GM20000 (cell line): ENCODE data around the gene CDC23.

ENCODE experiments used
- DNase-seq: peaks from one replicate; pipeline ENCODE4 v3.0.0; 2012; ENCODE audit warnings: low spot score
- TF ChIP-seq, protein P1 (sequence below): IDR thresholded peaks from 2 replicates; pipeline ENCODE4 v1.5.1; 2012; ENCODE audit warnings: mild to moderate bottlenecking, control low read depth; ENCODE audit errors: extremely low read depth, missing control alignments

CDC23 gene

DNA sequence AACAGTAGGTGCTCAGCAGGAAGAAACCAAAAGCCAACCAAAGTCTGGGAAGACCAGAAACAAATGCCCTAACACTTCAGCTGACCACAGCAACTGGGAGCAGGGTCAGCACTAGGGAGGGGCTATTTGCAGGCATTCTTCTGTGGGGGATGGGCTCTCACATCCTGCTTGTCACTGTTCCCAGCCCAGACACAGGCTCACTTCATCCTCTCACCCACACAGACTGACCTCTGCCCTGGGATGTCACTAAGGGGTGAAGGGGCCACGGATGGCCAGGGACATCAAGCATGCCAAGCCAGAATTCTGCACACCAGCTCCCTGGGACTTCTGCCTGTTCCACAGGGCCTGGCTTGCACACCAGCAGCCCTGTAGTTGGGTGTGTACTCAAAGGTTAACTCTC, 32.6 kb upstream of the CDC23 start:
- no peak for DNase-seq
- TF ChIP-seq, protein P1, sequence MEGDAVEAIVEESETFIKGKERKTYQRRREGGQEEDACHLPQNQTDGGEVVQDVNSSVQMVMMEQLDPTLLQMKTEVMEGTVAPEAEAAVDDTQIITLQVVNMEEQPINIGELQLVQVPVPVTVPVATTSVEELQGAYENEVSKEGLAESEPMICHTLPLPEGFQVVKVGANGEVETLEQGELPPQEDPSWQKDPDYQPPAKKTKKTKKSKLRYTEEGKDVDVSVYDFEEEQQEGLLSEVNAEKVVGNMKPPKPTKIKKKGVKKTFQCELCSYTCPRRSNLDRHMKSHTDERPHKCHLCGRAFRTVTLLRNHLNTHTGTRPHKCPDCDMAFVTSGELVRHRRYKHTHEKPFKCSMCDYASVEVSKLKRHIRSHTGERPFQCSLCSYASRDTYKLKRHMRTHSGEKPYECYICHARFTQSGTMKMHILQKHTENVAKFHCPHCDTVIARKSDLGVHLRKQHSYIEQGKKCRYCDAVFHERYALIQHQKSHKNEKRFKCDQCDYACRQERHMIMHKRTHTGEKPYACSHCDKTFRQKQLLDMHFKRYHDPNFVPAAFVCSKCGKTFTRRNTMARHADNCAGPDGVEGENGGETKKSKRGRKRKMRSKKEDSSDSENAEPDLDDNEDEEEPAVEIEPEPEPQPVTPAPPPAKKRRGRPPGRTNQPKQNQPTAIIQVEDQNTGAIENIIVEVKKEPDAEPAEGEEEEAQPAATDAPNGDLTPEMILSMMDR, result no peak

DNA sequence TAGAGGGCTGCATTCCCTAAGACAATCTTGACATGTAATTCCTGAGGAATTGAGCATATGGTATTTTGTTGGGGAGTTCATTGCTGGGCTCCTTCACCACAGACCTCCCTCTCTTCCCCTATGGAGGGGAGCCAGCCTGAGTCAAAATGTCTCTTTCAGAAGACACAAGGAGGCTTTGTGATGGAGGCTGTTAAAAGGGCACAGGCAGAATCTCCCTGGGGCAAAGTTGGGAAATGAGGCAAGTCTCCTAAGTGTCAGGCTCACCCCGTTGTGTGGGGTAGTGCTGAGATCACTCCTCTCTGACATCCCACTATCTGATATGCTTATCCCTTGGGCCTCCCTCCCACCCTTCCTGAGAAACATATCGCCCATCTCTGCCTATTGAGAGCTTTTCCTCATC, 30.7 kb upstream of the CDC23 start:
- TF ChIP-seq, protein P1, result no peak
- DNase-seq, result no peak

DNA sequence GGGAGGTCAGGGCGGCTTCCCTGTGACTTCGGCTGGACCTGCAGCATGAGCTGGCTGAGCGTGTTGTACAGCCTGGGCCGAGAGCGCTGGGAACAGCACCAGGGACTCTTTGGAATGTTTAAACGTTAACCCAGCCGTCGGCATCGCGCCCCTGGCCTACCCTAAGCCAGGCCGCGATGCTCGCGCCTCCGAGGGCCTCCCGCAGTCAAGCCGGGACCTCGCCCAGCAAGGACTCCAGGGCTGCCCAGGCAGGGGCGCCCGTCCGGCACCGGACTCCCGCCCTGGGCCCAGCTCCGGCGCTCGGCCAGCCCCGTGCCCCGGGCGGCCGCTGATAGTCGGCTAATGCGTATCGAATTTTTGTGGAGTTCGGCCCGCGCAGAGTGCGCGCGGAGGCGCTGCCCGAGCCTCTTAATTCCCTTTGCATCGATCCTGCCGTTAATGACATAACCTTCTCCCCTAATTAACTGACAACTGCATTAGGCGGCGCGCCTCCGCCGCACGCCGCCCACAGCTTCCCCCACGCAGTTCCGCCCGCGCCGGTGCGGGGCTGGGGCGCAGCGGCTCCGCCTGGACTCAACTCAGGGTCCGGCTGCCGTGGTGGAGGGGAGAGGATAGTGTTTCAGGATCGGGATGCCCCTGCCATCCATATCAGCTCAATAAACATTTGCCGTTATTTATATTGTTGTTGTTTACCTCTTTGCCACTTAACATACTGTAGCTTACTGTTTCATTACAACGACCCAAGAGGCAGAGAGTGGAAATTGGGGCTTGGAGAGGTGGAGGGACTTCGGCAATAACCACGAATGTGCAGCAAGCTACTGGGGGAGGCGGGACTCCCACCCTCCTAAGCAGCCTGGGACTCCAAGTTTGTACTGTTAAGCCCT, 28.8 kb upstream of the CDC23 start:
- peak; percentile 53 for DNase-seq
- TF ChIP-seq, protein P1, result no peak

DNA sequence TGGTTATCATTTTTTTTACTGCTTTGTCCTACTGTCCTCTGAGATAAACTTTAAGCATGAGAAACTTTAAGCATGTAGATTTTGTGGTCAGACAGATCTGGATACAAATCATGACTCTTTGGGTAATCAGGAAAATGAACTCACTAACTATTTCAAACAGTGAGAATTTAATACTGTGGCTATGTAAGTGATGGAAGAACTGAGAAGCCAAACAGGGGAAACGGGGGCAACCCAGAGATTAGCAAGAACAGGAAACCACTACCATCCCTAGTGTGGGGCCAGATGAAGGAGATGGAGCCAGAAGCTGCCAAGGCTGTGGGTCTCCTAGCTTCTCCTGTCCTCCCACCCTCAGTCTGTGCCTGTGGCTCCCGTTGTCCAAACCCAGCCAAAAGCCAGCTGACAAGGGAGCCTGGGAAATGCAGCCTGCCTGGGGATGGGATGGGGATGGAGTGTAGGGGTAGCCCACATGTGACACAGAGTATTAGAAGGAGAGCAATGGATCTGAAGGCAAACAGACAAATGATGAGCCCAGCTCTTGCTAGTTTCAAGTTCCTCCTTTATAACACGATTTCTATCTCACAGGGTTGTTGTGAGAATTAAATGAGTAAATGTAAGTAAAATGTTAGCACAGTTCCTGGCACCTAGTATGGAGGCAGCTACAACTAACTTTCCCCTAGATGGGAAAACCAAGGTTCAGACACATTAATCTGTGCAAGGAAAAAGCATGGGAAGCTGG, 27.7 kb upstream of the CDC23 start:
- DNase-seq, result no peak
- TF ChIP-seq, protein P1, result no peak

DNA sequence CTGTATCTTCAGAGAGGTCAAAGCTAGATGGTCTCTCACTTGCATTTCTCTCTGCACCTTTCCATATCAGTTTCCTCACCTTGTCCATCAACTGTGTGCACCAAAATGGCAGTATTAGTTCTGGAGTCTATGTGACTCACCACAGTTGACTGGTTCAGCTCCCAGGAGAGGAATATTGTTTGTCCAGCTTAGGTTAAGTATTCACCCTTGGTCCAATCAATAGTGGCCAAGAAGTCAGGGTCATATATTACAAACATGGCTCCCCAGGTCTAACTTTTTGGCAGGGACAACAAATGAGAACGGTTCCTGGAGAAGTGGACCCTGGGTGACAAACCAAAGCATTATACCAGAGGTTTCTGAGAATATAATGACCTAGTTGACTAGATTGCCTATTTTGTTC, 24.9 kb upstream of the CDC23 start:
- TF ChIP-seq, protein P1, result no peak
- no peak for DNase-seq

DNA sequence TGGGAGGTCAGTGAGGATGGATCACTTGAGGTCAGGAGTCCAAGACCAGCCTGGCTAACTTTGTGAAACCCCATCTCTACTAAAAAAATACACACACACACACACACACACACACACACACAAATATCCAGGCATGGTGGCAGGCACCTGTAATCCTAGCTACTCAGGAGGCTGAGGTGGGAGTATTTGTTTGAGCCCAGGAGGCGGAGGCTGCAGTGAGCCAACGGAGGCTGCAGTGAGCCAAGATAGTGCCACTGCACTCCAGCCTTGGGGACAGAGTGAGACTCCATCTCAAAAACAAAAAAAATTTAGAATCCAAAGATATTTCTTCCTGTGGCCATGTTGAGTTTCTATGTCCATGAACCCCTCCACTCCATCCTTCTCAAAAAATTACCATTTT, 21.5 kb upstream of the CDC23 start:
- DNase-seq, result no peak
- TF ChIP-seq, protein P1, result no peak

DNA sequence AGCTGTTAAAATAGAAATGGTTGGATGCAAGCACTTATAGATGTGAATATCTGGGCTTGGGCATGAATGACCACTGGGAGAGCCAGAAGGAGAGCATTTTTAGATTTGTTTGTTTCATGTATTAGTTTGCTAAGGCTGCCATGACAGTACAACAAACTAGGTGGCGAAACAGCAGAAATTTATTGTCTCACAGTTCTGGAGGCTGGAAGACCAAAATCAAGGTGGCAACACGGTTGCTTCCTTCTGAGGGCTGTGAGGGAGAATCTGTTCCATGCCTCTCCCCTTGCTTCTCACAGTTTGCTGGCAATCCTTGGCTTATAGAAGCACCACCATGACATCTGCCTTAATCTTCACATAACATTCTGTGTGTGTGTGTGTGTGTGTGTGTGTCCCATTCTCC, 20.2 kb upstream of the CDC23 start:
- TF ChIP-seq, protein P1, result no peak
- DNase-seq, result no peak
